ENCODE measurements around the gene NEK9. TPM values are rescaled to one million over a fixed set of nuclear protein-coding genes. Genes with fewer than 3 reads are reported as not detected.

Gene NEK9
- total and polyA plus RNA-seq, 4 donors, result 23.1 to 76.3 (median 53.3) TPM

GRCh38 chr14:75167325-75167724 lies 40.5 kb upstream of the NEK9 start:
- peaks cover 0 to 4% (median under 1%) of the 10 kb centered on the region in 4 donors for H3K36me3 ChIP-seq (ENCODE audit: control insufficient read depth in 4 of 4, insufficient read depth in 4 of 4, low read length in 4 of 4)
- TF ChIP-seq, protein P1, sequence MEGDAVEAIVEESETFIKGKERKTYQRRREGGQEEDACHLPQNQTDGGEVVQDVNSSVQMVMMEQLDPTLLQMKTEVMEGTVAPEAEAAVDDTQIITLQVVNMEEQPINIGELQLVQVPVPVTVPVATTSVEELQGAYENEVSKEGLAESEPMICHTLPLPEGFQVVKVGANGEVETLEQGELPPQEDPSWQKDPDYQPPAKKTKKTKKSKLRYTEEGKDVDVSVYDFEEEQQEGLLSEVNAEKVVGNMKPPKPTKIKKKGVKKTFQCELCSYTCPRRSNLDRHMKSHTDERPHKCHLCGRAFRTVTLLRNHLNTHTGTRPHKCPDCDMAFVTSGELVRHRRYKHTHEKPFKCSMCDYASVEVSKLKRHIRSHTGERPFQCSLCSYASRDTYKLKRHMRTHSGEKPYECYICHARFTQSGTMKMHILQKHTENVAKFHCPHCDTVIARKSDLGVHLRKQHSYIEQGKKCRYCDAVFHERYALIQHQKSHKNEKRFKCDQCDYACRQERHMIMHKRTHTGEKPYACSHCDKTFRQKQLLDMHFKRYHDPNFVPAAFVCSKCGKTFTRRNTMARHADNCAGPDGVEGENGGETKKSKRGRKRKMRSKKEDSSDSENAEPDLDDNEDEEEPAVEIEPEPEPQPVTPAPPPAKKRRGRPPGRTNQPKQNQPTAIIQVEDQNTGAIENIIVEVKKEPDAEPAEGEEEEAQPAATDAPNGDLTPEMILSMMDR (IDR thresholded peaks at IDR 0.05; ENCODE audit: control extremely low read depth, extremely low read depth), result no peak
- no peak overlapping the region for H3K27ac ChIP-seq (ENCODE audit: low read depth in 1 of 2, low read length in 1 of 2)
- H3K4me3 ChIP-seq, result no peak overlapping the region
- 54 to 89% methylated on average over 2 of the region's 2 CpGs for WGBS, 2 donors
- H3K4me1 ChIP-seq (ENCODE audit: control insufficient read depth in 5 of 5, insufficient read depth in 5 of 5, low read length in 5 of 5), result peaks cover 0 to 15% (median 3%) of the 10 kb centered on the region in 5 donors
- H3K27me3 ChIP-seq (ENCODE audit: control insufficient read depth in 3 of 3, insufficient read depth in 3 of 3, low read length in 2 of 3), result no peaks in the 10 kb centered on the region
- H3K9me3 ChIP-seq (ENCODE audit: control insufficient read depth in 4 of 4, insufficient read depth in 3 of 4, low read length in 3 of 4), result no peaks in the 10 kb centered on the region
- no peak overlapping the region for H3K9ac ChIP-seq (ENCODE audit: insufficient read depth in 1 of 2, low read length in 2 of 2)
- ATAC-seq (ENCODE audit: insufficient read depth, low FRiP score) (peak; percentile 34), DNase-seq (no peak)

GRCh38 chr14:75165586-75166391 lies 38.9 kb upstream of the NEK9 start:
- peak overlapping the region in 1 of 2 donors; percentile 16 for H3K27ac ChIP-seq (ENCODE audit: low read depth in 1 of 2, low read length in 1 of 2)
- no peak overlapping the region for H3K4me3 ChIP-seq
- WGBS, 2 donors, result 73 to 80% methylated on average over 8 of the region's 8 CpGs
- DNase-seq (no peak), ATAC-seq (ENCODE audit: insufficient read depth, low FRiP score) (no peak)
- TF ChIP-seq, protein P1 (IDR thresholded peaks at IDR 0.05; ENCODE audit: control extremely low read depth, extremely low read depth), result no peak
- H3K9ac ChIP-seq (ENCODE audit: insufficient read depth in 1 of 2, low read length in 2 of 2), result peak overlapping the region in 1 of 2 donors; percentile 27
- H3K27me3 ChIP-seq (ENCODE audit: control insufficient read depth in 3 of 3, insufficient read depth in 3 of 3, low read length in 2 of 3), result no peaks in the 10 kb centered on the region
- peaks cover 0 to 22% (median 3%) of the 10 kb centered on the region in 5 donors for H3K4me1 ChIP-seq (ENCODE audit: control insufficient read depth in 5 of 5, insufficient read depth in 5 of 5, low read length in 5 of 5)
- H3K9me3 ChIP-seq (ENCODE audit: control insufficient read depth in 4 of 4, insufficient read depth in 3 of 4, low read length in 3 of 4), result no peaks in the 10 kb centered on the region
- peaks cover 0 to 6% (median 1%) of the 10 kb centered on the region in 4 donors for H3K36me3 ChIP-seq (ENCODE audit: control insufficient read depth in 4 of 4, insufficient read depth in 4 of 4, low read length in 4 of 4)

DNA sequence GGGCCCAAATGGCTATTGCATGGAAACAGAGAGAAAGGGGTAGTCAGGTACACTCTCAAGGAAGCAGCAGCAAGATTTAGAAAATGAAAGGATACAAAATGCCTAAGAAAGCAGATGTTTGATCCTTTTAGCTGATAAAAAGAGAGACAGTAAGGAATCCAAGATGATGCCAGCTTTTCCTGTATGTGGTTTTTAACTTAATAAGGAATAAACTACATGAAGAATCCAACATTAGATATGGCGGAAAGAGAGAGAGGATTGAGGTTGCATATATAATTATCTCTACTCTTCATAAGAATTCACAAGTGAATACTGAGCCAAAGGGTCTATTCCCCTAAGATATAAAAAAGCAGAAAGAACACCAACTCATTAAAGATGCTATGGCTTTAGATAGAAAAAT lies 38.0 kb upstream of the NEK9 start:
- DNase-seq, result no peak
- WGBS, 2 donors, result 46 to 100% methylated on average over 1 of the region's 1 CpG
- TF ChIP-seq, protein P1 (IDR thresholded peaks at IDR 0.05; ENCODE audit: control extremely low read depth, extremely low read depth), result no peak
- Histone ChIP-seq H3K4me1 (ENCODE audit: control insufficient read depth in 5 of 5, insufficient read depth in 5 of 5, low read length in 5 of 5) (peaks cover 0 to 27% (median 3%) of the 10 kb centered on the region in 5 donors), H3K36me3 (ENCODE audit: control insufficient read depth in 4 of 4, insufficient read depth in 4 of 4, low read length in 4 of 4) (peaks cover 0 to 6% (median 2%) of the 10 kb centered on the region in 4 donors), H3K9ac (ENCODE audit: insufficient read depth in 1 of 2, low read length in 2 of 2) (no peak overlapping the region), H3K4me3 (no peak overlapping the region), H3K9me3 (ENCODE audit: control insufficient read depth in 4 of 4, insufficient read depth in 3 of 4, low read length in 3 of 4) (no peaks in the 10 kb centered on the region), H3K27me3 (ENCODE audit: control insufficient read depth in 3 of 3, insufficient read depth in 3 of 3, low read length in 2 of 3) (no peaks in the 10 kb centered on the region), H3K27ac (ENCODE audit: low read depth in 1 of 2, low read length in 1 of 2) (no peak overlapping the region)
- ATAC-seq (ENCODE audit: insufficient read depth, low FRiP score), result no peak

Data from lung (tissue), 12 donors.